GM21390 (cell line): Measurements from ENCODE around the gene SPSB1.

Source experiments
- ATAC-seq: cut with Tn5 transposase; IDR thresholded peaks from one replicate; pipeline ENCODE4 v1.9.1; 2021; ENCODE audit not compliant: unreplicated experiment

The SPSB1 gene

DNA sequence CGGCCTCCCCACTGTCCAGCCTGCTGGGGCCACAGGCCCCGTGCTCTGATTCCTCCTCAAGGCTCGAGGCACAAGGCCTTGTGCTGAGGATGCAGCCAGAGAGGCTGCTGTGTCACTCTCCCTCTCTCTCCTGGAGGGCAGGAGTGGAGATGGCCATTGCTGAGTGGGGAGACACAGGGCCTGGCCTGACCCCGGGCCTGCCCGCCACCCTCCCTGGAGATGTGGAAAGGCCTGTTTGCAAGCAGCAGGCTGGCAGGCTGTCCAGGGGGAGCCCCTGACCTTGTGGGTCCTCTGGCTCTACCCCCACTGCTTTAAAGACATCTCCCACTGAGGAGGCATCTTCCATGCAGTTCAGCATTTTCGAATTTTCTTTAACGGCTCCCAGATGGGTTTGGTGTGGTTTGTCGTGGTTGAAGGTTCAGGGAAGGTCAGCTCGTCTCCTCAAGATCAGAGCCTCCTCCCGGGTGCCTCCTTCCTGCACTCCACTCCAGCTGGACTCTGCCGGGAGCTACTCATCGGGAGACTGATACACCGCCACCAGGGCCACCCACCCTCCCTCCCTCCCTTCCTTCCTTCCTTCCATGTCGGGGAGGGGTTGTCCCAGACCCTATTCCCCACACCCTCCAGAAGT lies 69.1 kb downstream of the SPSB1 start:
- ATAC-seq = no peak

DNA sequence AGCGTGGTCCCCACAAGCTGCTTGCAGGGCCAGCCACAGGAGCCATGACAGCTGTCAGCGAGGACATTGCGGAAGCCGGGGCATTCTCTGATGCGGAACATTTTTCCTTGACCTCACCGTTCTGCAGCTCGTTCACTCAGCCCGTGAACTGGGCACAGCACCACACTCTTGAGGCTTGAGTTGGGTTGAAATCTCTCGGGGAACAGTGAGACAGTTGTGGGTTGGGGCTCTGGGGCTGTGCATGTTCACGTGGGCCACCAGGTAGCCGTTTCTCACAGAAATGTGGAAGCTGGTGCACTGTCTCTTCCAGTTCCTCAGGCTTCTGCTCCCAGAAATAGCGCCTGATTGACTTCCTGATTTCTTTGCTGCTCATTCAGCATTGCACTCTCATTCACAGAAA lies 69.8 kb downstream of the SPSB1 start:
- ATAC-seq = no peak

DNA sequence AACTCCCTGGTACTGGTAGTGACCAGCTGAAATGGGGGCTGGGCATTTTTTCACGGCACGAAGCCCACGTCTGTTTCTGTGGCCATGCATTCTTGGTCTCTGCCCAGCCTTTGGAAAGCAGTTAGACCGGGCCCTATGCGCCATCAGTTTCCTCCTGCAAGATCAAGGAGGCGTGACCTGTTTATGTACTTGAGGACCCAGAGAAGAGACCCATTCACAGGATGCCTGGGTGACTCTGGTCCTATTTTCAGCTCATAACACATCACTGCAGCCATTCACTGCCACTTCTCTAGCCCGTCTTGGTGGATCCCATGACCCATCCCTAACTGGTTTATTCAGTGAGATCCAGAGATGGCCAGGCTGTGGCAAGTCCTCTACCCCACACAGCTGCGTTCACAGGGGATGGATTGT lies 70.4 kb downstream of the SPSB1 start:
- ATAC-seq = no peak

DNA sequence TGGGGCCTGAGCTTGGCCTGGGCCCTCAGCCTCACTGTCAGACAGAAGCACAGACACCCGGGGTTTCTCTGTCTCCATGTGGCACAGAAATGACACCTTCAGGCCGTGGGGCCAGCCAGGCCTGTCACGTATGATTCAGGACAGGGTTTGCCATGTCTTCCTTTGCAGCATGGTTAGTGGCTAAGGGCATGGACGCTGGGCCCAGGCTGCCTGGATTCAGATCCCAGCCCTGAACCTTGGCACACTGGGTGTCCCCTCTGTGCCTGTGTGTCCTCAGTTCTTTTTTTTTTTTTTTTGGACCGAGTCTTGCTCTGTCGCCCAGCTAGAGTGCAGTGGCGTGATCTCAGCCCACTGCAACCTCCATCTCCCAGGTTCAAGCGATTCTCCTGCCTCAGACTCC lies 73.6 kb downstream of the SPSB1 start:
- ATAC-seq = no peak

DNA sequence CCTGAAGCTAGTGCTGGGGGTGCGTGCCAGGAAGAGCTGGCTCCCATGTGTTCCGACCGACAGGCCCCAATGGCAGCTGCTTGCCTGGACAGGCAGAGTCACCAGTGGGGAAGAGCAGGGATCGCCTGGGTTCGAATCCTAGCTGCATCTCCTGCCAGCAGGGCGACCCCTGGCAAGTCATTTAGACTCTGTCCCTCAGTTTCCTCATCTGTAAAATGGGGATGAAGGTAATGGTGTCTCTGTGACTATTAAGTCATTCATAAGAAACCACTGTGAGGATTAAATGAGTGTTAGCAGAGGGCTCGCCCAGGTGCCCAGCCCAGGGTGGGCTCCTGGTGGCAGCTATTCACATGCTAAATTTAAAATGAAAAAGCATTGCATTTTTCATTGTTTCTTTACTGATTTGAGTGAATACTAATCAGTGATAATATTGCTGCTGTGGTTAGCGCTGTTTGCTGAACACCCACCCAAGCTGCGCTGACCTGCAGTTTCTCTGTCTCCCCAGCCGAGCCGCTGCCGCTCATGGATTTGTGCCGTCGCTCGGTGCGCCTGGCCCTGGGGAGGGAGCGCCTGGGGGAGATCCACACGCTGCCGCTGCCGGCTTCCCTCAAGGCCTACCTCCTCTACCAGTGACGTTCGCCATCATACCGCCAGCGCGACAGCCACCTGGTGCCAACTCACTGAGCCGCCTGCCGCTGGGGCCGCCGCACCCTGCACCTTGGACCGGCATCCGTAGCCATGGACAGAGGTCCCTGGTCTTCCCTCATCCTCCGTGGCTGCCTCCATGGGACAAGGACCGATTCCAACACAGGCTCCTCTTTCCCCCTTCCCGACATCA lies 74.5 kb downstream of the SPSB1 start:
- ATAC-seq = no peak

DNA sequence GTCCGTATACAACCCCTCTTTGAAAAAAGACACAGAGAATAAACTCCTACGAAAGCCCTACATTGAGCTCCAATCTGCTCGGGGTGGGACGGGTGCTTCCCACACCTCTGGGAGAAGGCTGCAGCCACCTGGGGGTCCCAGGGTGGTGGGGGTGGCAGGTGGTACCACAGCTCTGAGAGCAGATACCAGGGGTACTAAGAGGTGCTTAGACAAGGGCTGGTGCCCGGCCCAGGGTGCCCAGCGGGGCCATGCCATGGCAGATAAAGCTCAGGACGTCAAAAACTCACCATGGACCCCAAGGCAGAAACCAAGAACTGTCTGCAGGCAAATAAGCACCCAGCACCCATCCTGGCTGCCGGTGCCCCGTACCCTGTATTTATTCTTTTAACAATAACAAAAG lies 75.1 kb downstream of the SPSB1 start:
- no peak for ATAC-seq

DNA sequence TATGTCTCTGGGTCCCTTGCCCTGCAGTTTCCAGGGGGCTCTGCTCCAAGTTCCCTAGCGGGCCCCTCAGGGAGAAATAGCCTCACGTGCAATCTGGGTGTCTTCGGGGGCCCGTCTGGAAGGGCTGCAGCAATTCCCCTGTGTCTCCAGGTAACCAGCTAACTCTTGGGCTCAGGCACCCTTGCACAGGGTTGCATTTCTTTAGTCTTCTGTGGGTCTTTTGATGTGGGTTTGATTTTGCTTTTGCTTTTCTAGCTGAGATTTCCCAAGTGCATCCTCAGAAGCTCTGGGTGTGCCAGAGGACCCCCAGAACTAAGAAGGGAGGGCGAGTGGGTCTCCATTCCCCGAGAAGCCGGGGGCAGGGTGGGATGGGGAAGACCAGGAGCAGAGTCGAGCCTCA lies 75.7 kb downstream of the SPSB1 start:
- ATAC-seq = no peak

DNA sequence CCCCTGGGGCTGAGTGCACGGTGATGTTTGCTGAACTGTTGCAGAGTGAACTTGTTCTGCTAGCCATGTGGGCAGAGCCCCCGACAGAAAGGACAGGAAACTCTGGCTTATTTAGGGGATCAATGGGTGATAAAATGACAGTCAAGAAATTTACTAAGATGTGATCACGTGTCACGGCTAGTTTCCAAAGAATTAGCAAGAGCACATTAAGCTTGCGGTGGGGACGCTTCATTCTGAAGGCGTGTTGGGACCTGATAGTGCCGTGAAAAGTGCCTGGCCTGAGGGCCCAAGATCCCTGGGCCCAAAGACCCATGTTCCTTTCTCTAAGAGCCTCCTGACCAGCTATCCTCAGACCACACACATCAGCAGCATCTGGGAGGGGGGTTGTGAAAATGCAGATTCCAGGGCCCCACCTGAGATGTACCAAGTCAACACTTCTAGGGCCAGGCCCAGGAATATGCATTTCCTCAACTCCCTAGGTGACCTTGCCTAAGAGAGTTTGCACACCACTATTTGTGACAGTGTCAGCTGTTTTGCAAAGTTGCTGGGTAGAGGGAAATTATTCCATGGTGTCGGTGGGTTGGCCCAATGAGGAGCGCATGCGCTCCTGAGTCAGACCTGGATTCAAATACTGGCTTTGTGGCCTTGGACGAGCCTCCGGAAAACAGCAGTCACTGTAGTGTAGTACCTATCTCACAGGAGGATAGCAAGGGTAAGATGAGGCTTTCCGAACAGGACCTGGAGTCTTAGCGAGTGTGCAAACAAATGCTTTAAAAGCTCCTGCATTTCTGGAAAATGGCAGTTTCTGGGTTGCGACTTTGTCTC lies 77.5 kb downstream of the SPSB1 start:
- ATAC-seq = no peak

DNA sequence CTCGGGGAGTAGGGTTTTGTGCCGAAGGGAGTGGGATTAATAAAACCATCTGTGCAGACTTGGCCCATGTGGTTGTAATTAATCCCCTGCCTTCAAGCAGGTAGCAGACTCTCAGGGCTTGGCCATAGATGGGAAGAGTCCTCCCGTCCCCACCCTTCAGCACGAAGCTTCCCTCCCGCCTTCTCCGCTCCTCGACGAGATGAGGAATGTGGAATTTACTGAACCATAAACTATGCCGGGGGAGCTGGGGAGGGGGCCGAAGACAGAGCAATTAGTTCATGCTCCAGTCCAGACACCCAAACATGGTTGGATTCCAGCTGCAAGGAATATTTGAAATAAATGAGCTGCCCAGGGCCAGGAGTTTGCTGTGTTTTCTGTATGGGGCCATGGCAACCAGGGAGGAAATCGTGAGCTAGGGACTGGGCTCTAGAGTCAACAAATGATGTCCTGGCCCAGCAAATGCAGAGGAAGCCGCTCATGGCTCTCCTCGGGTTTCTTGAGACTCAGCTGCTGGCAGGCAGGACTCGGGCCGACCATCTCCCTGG lies 78.8 kb downstream of the SPSB1 start:
- no peak for ATAC-seq

DNA sequence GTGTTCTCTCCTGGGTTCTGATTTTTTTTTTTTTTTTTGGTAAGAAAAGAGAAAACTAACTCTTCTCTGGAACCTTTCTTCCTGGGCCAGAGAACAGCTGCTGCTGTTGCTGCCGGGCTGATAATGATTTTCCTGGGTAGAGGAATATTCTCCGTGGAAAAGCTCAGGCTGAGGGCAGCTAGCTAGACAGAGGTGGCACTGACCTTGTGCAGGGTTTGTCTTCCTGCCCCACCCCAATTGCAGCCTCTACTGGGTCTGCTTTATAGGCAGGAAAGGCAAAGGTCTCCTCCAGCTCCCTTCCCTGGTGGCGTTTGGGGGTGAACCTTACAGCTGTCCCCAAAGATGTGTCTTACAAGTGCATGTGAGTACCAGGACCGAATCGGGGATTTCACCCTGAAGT lies 79.3 kb downstream of the SPSB1 start:
- no peak for ATAC-seq

DNA sequence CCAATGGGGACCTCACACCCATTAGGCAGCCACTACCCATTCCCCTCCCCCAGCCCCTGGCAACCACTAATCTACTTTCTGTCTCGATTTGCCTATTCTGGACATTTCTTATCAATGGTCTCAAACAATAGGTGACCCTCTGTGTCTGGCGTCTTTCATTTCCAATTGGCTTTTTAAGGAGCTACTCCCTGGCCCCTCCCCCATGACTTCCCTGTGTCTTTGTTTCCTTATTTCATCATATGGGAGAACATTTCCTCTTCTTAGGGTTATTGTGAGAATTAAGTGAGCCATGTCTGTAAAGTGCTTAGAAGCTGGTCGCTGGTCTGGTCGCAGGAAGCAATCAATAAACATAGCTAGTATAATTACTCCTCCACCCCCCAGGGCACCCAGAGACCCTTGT lies 80.9 kb downstream of the SPSB1 start:
- ATAC-seq = no peak

DNA sequence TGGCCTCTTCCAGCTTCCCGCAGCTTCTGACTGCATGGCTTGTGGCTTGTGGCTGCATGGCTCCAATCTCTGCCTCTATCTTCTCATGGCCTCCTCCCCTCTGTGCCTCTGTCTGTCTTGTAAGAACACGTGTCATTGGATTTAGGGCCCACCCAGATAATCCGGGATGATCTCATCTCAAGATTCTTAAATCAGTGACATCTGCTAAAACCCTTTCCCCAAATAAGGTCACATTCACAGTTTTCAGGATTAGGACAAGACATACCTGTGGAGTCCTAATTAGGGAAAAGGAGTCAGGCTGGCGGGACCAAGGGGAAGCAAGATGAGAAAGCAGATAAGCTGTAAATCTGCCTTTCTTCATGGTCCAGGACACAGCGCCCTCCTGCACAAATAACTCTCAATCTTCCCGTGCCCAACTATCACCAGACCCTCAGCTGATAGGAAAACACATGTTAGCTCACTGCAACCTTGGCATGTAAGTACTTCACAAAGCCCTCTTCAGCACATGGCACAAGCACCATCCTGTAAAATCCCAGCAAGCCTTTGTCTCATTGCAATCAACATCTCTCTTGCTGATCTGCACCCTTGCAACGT lies 82.2 kb downstream of the SPSB1 start:
- ATAC-seq = no peak

DNA sequence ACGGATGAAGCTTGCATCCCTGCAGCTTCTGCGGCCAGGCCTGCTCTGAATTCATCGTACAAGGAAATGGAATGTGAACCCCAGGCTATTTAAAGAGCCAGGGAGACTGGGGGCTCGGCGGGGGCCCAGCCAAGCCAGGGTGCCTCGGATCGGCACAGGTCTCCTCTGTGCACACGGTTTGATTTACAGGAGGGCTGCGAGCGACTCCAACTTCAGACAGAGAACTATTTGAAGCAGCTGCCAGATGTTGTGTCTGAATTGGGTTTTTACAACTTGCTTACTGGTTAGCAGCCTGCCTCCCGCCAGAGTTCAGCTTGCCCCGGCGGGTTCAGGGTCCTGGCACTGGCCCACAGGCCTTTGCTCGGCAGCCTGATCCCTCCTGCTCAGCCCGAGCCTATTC lies 83.2 kb downstream of the SPSB1 start:
- no peak for ATAC-seq

DNA sequence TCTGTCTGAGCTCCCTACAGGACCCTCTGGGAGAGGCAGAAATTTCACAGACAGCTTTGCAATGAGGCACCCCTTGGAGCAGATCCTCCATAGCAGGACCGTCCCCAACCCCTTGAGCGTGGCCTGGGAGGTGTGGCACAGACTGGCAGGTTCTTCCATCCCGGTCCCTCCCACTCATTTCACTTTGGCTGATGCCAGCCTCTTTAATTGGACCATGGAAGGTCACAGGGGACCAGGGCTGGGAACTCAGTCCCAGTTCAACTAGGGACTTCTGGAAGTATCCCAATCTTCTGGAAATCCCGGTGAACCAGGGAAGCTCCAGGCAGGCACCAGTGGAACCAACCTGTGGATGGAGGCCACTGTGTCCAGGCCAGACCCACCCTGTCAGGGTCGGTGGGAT lies 83.7 kb downstream of the SPSB1 start:
- no peak for ATAC-seq

DNA sequence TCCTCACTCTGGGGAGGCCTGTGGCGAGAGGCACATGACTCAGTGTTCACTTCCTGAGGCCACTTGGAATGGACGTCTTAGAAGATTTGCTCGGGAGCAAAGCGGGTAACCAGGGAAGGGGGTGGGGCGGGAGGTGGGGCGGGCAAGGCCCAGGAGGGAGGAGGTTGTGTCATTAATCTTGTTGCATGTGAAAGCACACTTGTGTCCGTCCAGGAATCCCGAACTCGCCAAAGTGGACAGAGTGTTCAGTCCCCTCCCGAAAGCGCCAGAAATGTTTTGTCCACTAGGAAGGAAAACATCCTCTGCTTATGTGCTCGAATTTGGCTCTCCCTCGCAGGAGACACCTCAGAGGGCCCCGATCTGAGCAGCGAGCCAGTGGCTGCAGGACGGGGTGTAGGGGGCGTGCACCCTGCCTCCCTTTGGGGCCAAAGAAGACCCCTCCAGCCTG lies 84.2 kb downstream of the SPSB1 start:
- no peak for ATAC-seq

DNA sequence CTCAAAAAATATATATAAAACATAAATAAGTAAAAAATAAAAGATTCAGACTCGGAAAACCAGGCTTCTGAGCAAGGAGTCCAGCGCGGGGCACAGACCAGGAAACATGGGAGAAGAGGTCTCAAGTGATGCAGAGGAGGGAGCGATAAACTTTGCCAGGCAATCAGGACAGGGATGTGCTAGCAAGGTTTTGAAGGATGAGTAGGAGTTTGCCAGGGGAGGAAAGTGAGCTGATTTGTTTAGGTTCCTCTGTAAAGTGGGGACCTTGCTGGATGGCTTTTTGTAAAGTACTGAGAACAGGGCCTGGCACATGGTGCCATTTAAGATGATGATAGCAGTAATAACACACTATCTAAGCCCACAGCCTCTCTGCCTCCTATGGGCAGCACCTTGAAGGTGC lies 86.1 kb downstream of the SPSB1 start:
- no peak for ATAC-seq

DNA sequence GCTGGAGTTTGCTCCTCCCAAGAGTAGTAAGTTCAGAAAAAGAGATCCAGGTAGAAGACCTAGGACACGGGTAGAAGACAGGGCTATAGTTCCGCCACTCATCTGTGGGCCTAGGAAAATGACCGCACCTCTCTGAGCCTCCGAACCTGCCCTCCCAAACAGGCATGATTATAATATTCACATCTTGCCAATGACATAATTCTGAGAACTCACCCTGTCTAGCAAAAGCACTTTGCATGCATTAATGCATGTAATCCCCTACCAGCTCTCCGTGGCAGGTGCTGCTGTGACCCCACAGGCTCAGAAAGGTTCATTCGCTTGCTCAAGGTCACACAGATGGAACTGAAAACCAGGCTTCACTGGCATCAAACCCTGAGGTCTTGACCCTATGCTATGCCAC lies 88.0 kb downstream of the SPSB1 start:
- no peak for ATAC-seq

DNA sequence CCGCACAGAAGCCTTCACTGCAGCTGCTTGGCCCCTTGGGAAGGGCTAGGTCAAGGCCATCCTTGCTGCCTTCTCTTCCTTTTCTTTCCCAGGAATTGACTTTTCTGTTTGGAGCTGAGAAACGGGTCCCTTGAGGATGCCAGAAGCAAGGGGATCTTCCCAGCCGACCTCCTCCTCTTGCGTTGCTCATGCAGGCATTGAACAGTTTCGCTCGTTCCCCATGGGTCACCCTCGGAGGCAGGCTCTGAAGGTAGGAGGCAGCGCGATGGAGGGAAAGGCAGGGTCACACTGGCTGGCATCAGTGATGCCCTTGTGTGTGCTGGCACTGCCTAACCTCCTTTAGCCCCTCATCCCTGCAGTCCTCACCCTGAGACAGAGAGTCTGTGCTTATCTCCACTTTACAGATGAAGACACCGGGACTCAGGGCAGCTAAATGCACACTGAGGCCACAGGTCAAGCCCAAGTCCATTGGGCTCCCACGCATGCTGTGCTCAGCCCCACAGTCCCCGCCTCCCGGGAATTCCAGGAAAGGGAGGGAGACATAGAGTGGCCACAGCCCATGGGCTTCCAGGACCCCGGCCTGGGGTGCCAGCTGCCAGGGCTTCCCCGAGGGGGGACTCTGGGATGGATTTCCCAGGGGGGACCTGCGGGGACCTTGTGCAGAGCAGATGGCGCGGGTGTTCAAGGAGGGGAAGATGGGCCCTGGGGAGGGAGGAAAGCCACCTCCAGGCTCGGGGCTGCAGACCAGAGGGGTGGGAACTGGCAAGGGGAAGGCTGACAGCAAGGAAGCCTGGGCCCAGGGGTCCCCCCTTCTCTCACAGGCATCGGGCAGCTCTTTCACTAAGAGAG lies 90.2 kb downstream of the SPSB1 start:
- no peak for ATAC-seq

DNA sequence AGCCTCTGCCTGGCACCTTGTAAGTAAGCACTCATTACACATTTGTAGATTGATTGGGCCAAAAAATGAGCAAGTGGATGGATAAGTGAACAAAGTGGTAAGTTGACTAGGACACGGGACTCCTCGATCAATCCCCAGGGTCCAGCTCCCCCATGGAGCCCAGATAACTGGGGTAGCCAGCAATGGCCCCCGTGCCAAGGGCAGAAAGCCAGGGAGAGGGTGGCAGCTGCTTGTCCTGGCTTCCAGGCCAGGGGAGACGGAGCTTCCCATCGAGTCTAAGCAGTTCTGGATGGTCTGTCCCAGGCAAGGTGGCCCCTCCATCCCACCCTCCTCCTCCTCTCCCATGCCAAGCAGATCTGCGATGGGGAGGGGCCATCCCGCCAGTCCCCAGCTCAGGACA lies 91.4 kb downstream of the SPSB1 start:
- no peak for ATAC-seq

DNA sequence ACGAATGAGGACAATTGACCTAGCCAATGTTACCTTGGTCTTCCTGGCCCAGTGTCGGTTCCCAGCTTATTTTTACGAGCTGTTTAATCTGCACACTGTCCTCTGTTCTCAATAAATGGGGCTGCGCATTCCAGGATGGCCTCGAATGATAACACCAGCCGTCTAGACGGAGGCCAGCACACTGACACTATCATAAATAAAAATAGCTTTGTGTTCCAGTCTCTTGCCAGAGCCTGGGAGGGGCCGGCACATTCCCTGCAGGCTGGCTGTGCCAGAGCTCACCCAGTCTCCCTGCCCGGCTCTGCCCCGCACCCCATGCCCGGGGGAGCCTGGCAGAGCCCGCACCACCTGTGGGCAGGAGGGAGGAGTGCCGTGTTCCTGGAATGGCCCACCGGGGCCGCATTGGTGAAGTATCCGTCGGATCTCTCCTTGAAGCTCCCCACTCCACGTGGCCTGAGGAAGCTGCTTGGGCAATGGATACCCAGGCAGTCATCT lies 92.1 kb downstream of the SPSB1 start:
- no peak for ATAC-seq
